SK-N-SH treated with all-trans-retinoic acid at 6 μM for 48 hours (cell line): Measurements from ENCODE around the gene EXOC3.

Experiments
- ARNTL ChIP-seq: fragments of 450-650 bp; formaldehyde crosslinking; IDR thresholded peaks from 2 replicates; pipeline ENCODE4 v1.5.0; 2020; ENCODE audit warnings: low read depth, mild to moderate bottlenecking, moderate library complexity, borderline replicate concordance
- ISL1 ChIP-seq: fragments of 250-450 bp; sonication (Bioruptor Pico); IDR thresholded peaks from 2 replicates; pipeline ENCODE4 v2.1.2; 2022; ENCODE audit warnings: mild to moderate bottlenecking, moderate library complexity
- OSR1 ChIP-seq: fragments of 250-450 bp; sonication (Bioruptor Pico); IDR thresholded peaks from 2 replicates; pipeline ENCODE4 v1.8.0; 2022; ENCODE audit warnings: moderate library complexity, mild to moderate bottlenecking, inconsistent platforms
- RARB ChIP-seq: fragments of 250-450 bp; sonication (Bioruptor Pico); IDR thresholded peaks from 2 replicates; pipeline ENCODE4 v1.8.0; 2021; ENCODE audit warnings: mild to moderate bottlenecking, moderate library complexity
- ZFP3 ChIP-seq: fragments of 250-450 bp; sonication (Bioruptor Pico); IDR thresholded peaks from 2 replicates; pipeline ENCODE4 v1.5.0; 2020; ENCODE audit warnings: mild to moderate bottlenecking, moderate library complexity
- TF ChIP-seq, protein P1 (sequence below): fragments of 250-450 bp; sonication (Bioruptor Pico); IDR thresholded peaks from 2 replicates; pipeline ENCODE4 v1.5.1; 2020; ENCODE audit warnings: low read depth, mild to moderate bottlenecking, moderate library complexity
- TF ChIP-seq, protein P2 (sequence below): fragments of 250-450 bp; sonication (Bioruptor Pico); IDR thresholded peaks from 2 replicates; pipeline ENCODE4 v1.5.0; 2020; ENCODE audit warnings: mild to moderate bottlenecking, moderate library complexity

DNA sequence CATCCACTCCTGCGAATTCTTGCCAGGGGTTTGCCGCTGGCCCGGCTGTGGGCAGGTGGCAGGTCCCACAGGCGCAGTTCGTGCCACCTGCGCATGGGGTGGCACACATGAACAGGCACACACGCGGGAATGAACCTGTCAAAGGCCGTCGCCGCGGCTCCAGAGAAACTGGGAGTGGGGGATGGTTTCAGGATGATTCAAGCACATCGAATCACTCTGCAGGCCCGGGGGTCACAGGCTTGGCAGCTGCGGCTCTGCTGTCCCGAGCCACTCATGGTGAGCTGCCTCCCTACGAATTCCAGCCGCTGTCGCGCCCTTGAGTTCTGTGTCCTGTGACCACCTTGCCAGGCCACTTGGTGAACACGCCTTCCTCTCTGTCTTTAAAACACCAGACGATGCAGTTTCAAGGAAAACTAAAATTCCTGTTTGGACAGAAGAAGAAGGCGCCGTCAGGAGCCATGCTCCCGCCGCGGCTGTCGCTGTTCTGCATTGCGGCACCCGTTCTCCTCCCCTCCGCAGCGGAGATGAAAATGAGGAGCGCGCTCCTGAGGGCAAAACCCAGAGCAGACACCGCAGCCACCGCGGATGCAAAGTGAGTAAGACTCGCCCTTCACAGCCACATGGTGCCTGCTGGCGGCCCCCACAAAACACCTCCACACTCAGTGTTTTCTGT lies 15.4 kb upstream of the EXOC3 start:
- TF ChIP-seq RARB (CRISPR knock-in tag) (no peak), ISL1 (CRISPR knock-in tag) (no peak), ARNTL (no peak), ZFP3 (CRISPR knock-in tag) (no peak), OSR1 (CRISPR knock-in tag) (no peak)
- TF ChIP-seq, protein P1, sequence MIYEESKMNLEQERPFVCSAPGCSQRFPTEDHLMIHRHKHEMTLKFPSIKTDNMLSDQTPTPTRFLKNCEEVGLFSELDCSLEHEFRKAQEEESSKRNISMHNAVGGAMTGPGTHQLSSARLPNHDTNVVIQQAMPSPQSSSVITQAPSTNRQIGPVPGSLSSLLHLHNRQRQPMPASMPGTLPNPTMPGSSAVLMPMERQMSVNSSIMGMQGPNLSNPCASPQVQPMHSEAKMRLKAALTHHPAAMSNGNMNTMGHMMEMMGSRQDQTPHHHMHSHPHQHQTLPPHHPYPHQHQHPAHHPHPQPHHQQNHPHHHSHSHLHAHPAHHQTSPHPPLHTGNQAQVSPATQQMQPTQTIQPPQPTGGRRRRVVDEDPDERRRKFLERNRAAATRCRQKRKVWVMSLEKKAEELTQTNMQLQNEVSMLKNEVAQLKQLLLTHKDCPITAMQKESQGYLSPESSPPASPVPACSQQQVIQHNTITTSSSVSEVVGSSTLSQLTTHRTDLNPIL (CRISPR knock-in tag), result no peak
- TF ChIP-seq, protein P2, sequence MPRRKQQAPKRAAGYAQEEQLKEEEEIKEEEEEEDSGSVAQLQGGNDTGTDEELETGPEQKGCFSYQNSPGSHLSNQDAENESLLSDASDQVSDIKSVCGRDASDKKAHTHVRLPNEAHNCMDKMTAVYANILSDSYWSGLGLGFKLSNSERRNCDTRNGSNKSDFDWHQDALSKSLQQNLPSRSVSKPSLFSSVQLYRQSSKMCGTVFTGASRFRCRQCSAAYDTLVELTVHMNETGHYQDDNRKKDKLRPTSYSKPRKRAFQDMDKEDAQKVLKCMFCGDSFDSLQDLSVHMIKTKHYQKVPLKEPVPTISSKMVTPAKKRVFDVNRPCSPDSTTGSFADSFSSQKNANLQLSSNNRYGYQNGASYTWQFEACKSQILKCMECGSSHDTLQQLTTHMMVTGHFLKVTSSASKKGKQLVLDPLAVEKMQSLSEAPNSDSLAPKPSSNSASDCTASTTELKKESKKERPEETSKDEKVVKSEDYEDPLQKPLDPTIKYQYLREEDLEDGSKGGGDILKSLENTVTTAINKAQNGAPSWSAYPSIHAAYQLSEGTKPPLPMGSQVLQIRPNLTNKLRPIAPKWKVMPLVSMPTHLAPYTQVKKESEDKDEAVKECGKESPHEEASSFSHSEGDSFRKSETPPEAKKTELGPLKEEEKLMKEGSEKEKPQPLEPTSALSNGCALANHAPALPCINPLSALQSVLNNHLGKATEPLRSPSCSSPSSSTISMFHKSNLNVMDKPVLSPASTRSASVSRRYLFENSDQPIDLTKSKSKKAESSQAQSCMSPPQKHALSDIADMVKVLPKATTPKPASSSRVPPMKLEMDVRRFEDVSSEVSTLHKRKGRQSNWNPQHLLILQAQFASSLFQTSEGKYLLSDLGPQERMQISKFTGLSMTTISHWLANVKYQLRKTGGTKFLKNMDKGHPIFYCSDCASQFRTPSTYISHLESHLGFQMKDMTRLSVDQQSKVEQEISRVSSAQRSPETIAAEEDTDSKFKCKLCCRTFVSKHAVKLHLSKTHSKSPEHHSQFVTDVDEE (CRISPR knock-in tag), result no peak
